GM19035 (cell line): ENCODE results near the gene EFNA3.
"Not testable (repeated sequence)": the region's sequence is repeated elsewhere in the genome, so short reads cannot be mapped to it uniquely, and the experiment has no call there.

Experiments used
- ATAC-seq: cut with Tn5 transposase; IDR thresholded peaks from one replicate; pipeline ENCODE4 v1.9.1; 2021; ENCODE audit not compliant: unreplicated experiment

The EFNA3 gene

DNA sequence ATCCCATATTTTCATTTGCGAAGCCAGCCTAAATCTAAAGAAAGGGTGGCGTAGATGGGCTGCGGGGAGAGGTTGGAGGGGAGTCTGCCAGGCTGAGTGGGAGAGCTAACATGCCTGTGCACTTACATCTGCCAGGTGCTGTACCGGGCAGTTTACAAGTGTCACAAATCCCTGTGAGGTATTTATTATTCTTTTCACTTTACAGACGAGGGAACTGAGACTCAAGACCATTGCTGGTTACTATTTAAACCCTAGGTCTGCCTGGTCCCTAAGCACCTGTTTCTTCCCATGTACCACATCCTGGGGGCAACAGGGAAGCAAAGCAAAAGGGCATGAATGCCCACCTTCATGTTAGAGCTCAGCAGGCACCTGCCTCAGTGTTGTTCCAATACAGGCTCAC is 29.7 kb downstream of the EFNA3 start:
- no peak for ATAC-seq

DNA sequence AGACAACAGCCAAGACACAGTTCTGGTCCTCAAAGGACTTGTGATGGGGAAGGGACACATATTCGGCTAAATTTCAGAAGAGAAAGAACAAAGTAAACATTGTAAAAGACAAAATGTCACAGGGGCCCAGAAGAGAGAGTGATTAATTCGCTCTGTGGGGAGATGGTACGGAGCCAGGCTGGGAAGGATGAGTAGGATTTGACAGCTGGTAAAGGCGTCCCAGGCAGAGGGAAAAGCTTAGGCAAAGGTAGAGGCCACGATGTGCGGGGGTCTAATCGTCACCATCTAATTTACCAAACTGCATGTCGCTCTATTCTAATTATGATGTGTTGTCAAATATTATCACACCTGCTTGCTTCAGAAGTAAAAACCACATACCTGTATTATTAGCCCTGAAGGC is 31.7 kb downstream of the EFNA3 start:
- ATAC-seq, result no peak

DNA sequence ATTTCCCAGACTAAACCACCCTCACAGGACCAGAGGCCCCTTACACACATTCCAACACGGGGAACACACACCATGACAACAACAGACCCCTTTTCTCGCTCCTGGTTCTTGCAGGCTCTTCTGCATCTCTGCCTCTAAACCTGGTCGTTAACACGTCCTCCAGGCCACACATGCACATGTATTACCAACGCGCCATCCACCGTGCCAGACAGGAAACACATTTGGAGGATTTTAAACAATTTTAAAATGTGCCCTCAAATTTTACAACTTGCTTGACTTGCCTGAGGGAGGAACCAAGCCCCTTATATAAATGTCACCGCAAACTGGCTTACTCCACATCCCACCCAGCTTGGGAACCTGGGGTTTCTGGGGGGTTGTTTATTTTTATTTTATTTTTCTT is 32.2 kb downstream of the EFNA3 start:
- no peak for ATAC-seq

DNA sequence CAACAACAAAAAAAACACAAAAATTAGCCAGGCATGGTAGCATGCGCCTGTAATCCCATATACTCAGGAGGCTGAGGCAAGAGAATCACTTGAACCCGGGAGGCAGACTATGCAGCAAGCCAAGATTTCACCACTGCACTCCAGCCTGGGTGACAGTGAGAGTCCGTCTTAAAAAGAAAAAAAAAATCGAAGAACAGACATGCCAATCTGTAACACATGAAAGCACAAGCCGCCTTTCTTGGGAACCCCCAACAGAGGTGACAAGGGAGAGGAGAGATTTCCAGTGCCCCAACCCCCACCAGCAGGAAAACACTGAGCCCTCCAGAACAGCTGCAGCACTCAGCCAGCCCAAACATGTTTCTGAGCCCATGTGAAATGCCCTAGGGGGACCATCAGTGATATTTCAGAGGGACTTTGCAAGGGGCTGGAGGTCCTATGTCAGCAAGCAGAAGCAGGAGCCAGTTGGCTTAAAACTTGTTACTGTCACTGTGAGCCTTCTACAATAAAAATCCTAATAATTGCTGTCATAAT is 34.9 kb downstream of the EFNA3 start:
- ATAC-seq, result no peak

DNA sequence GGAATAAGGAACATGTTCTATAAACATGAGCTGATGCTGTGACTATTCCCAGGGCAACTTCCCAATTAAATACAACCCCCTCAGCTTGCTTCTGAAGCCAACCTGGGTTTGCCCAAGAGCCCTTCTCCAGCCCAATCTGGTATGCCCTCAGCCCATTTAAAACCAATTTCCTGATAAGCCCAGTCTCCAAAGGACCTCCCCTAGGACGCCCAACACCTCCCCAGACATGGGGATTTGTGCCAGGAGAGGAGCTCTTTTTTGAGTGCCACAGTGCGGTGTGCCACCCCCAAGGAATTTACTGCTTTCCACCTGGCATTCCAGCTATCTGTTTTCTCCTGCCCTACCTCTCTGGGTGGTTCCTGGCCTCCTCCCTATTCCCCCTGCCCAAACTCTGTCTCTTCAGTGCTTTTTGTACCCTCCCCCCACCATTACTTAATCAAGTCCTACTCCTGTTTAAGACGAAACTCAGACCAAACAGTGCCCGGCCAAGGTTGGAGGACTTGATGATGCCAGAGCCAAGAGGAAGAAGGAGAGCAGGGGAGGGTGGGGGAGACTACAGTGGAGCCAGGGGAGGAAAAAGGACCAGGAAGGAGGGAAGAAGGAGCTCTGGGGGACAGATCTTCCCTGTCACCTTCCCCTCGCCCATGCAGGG is 37.6 kb downstream of the EFNA3 start:
- ATAC-seq, result no peak

DNA sequence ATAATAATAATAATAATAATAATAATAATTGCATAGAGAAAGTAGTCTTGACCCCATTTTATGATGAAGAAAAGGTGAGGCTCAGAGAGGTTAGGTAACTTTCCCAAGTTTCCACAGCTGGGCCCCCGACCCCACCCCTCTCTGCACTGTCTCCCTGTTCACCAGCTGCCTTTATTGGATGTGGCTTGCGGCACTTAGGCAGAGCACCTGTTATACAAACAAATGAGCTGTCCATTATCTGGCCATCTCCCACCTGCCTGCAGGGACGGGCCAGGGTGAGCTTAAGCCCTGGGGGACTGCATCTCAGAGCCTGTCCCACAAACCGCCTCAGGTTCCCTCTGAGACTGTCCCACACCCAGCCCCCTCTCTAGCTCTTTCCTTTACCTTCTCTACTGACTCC is 39.0 kb downstream of the EFNA3 start:
- no peak for ATAC-seq

DNA sequence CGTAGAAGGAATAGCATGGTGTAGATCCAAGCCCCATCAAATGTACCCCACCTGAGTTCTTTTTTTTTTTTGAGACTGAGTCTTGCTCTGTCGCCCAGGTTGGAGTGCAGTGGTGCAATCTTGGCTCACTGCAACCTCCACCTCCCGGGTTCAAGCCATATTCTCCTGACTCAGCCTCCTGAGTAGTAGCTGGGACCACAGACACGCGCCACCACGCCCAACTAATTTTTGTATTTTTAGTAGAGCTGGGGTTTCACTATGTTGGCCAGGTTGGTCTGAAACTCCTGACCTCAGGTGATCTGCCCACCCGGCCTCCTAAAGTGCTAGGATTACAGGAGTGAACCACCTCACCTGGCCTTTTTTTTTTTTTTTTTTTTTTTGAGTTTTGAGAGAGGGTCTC is 39.5 kb downstream of the EFNA3 start:
- ATAC-seq, result not testable (repeated sequence)

DNA sequence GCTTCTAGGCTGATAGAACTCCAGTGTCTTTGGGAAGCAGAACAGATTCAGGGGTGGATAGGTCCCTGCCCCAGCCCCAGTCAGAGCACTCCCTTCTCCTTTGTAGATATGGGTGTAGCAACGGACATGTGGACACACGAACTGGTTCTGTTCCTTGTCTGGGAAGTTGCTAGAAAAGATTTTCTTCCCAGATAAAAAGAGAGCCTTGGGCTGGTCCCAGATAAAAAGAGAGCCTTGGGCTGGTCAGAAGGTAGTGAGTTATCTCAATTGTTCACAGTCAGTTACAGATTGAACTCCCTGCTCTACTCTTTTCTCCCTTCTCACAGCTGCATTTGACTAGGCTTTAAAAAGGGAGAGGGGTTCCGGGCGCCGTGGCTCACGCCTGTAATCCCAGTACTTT is 41.6 kb downstream of the EFNA3 start:
- no peak for ATAC-seq

DNA sequence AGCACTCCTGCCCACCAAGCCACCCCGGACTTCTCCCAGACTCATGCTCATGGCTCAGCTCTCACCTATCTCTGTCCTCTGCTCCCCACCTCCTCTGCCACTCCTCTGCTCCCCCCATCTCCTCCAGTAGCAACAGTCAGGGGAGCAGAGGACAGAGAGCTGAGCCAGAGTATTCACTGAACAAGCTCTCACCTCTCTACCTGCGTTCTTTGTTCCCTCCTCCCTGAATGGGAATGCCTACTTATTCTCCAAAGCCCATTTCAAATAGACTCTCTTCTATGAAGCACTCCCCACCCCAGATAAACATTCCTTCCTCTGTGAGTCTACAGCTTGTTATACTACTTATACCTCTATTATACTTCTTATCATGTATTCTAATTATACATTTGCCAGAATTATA is 42.6 kb downstream of the EFNA3 start:
- ATAC-seq, result no peak

DNA sequence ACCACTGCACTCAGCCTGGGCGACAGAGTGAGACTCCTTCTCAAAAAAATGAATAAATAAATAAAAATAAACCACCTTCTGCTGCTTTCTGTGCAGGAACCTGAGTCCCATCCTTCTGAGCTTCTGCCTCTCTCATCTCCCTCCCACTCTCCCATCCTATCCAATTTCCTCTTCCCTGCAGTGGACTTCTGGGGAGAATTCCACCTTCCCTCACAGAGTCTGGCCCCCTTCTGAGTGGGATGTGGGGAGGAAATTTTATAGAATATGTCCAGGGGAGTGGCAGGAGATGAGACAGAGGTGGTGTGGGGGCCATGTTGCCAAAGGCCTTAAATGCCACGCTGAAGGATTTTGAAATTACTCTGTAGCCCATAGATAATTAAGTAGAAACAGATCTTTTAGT is 43.7 kb downstream of the EFNA3 start:
- no peak for ATAC-seq

DNA sequence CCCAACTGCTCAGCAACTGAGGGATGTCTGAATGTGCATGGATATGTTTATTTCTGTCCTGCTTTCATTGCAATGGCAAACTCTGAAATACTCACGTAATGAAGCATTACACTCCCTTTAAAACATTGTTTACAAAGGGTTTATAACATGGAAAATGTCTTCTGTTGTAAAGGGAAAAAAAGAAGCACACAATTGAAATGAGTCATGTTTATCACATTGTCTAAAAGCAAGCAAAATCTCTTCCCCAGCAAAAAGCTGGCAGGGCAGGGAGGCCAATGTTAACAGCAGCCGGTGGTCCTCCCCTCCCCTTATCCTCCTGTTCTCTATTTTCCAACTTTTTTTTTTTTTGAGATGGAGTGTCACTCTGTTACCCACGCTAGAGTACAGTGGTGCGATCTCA is 45.2 kb downstream of the EFNA3 start:
- no peak for ATAC-seq

DNA sequence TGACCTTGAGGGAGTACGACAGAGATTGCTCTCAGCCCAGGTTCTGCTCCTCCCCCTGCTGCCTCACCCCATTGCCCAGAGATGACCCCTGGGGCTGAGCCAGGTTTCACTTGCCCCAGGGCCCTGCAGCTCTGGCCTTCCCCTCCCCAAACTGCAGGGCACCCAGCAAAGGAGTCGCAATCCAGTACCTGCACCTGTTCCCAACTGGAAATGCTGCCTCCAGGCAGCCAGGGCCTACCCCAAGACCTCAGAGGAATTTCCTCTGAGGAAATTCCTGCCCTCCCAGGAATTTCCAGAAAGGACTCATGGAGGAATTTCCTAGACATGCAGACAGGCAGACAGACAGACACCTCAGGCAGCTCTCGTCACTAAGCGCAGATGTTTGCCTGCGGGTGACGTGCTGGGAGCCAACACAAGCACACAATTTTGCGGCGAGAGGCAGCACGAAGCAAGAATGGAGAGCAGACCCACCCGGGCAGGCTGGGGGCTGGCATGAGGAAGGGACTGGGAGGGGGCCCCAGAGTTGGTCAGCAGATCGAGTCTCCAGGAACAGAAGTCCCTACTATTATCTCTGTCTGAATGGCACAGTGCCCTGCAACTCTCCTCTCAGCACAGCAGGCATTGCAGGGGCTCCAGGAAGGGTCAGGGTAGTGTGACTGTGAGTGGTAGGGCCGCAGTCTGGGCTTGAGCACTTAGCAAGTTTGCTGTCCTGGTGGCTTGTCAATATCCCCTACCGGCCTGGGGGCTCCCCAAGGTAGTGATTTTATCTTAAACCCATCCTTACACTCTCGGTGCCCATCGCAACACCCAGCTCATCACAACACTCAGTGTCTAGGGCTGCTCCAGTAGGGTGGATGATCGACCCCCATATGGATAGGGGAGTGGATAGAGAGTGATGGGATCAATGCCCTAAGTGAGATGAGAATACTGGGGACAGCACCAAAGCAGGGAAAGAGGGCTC is 46.1 kb downstream of the EFNA3 start:
- ATAC-seq, result no peak

DNA sequence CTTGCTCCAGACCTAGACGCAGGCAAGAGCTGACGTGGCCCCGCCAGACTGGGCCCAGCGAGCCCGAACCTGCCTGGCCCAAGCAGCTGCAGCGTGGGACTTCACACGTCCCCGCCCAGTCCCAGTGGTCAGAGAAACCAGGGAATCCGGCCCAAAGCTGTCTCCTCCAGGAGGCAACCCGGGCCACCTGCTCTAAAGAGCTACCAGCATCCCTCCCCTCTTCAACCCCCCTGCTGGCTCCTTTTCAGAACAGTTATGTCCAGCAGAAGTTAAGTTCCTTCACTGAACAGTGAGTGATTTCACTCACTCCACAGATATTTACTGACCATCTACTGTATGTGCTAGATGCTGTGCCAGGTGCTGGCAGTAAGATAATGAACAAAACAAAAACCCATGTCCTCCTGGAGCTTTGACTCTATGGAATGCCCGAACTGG is 46.9 kb downstream of the EFNA3 start:
- ATAC-seq, result no peak

DNA sequence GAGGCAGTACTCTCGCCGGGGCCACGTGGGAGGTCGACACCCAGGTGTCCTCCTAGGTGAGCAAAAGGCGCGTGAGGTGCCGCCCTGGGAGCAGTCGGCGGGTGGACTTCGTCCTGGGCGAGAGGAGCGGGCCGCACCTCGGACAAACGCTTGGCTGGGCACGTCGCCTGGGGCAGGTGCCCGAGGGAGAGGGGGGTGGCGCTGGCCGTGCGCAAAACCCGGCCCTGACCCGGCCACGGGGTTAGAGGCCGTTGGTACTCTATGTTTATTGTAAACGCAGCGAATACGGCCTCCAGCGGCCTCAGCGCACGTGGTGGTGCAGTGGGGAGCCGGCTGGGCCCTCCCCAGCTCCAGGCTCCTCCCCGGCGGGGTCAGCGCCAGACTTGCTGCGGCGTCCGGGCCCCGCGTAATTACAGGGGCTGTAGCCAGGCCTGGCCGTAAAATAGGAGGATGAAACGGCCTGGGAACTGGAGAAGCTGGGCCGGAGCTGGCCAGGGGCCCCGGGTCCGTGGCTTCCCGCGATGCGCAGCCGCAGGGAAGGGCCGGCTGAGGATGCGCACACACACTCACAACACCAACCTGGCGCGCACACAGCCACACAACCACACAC is 47.4 kb downstream of the EFNA3 start:
- no peak for ATAC-seq

DNA sequence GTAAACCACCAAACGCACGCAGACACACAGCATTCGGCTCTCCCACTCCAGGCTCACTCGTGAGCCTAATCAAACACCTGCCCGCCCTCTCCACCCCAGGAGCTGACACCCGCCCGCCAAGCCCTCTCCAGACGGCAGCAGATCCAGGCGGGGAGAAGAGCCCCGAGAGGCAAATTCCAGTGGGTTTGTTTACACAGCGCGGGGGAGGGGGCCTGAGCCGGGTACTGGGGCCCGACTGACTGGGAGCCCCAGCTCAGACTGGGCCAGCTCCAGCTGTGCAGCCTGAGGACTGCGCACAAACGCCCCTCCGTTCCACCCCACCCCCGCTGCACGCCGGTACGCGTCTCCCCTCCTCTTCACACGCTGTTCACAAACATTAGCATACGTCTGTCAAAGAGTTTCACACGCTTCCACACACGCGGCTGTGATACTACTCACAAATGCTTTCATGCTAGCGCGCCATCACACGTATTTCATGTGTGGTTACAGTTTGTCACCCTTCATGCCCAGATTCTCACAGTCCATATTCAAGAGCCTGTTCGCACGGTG is 48.0 kb downstream of the EFNA3 start:
- ATAC-seq, result no peak

DNA sequence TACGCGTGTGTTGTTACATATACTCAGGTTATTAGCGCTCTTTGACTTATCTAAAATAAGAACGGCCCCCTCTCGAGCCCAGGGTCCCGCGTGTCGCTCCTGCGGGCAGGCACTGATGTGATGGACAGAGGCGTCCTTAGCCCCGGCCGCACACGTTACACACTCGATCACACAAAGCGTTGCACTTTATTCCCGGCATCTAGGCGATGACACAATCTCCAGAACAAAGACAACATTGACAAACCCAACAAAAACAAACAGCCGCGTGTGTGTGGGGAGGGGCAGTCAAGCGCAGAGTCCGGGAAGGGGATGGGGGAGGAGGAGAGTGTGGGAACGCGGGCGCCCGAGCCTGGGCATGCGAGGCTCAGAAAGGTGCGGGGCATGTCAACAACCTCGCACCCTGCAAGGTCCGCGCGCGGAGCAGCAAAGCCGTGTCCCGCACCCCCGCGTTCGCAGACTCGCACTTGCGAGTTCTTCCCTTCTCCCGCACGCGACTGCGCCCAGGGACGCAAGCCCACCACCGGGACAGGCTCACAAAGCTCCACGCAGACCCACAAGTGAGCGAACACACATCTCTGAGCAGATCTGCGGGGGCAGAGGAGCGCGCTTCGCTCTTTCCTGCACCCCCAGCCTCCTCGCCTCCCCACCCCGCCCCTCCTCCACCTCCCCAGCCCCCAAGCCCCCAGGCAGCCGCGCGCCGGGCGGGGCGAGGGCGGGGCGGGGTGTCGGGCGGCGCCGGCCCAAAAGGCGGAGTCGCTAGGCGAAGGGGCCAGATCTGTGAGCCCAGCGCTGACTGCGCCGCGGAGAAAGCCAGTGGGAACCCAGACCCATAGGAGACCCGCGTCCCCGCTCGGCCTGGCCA is 48.7 kb downstream of the EFNA3 start, which contains the start of gene EFNA1:
TSS of gene EFNA1 (plus strand) at position 772 of the 862 bp plus-strand sequence. CDS start 102 bp downstream, outside the sequence.
- ATAC-seq, result no peak

DNA sequence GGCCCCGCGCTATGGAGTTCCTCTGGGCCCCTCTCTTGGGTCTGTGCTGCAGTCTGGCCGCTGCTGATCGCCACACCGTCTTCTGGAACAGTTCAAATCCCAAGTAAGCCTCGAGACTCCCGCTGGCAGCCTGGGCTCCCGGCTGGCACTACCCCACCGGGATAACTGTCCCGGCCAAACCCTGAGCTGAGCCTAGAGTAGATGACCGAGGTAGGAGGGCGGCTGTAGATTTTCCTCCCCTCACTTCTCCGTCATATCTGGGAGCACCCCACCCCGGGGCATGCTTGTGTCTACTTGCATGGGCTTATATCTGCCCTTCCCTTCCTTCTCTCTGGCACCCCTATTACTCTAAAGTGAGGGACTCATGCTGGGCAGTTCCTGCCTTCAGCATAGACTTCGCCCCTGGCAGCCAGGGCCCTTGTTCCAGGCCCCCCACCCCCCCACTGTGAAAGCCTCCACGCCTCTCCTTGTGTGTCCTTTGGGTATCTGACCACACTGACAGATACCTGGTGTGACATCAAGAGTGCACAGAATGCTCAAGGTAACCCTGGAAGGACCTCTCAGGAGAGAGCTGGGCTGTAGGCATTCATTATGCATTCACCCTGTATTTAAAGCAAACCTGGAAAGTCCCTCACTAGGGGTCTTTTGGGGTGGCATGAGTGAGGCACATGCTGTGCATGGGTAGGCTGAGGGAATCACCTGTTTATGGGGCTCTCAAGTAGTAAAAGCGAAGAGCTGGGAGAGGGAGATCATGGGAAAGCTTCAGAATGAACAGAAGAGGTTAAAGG is 49.5 kb downstream of the EFNA3 start:
- no peak for ATAC-seq

DNA sequence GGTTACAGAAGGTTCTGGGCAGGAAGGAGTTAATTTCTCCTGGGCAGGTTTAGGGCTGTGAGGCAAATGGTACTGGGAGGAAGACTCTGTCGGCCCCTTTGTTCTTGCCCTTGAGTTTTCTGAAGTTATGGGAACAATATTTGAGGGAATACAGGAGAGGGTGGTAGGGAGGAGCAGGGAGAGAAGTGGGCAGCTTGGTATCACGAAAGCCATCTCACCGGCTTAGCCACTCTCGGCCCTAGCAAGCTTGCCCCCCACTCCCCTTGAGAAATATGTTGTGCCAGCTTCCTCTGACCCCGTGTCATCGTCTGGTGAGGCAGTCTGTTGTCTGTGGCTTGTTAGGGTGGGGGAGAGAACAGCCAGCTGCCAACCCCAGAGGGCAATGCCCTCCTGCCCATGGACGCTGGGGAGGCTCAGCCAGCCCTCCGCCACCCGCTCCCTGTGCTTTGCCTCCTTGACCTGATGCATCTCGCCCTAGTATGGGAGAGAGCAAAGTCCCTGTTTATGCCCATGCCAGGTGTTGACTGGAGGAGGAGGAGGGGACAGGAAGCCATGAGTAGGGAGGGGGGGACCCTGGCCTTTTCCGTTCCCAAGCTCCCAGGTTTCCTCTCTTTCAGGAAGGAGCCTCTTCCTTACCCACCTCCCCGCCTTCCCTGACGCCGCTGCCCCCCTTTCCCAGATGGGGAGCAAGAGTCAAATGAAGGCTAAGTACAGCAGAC is 50.3 kb downstream of the EFNA3 start:
- no peak for ATAC-seq
